HG02885 (cell line): Measurements from ENCODE around the gene BLOC1S5.

Experiments
- ATAC-seq: cut with Tn5 transposase; IDR thresholded peaks from one replicate; pipeline ENCODE4 v1.9.1; 2021; ENCODE audit warnings: mild to moderate bottlenecking; ENCODE audit not compliant: unreplicated experiment, poor library complexity

The BLOC1S5 gene

GRCh38 chr6:8082954-8083858 lies 19.0 kb upstream of the BLOC1S5 start:
- no peak for ATAC-seq

- no peak for ATAC-seq
Measured at GRCh38 chr6:8082572-8082953, 18.4 kb upstream of the BLOC1S5 start.

GRCh38 chr6:8080362-8081151 lies 16.4 kb upstream of the BLOC1S5 start:
- ATAC-seq: no peak

GRCh38 chr6:8079126-8079525 lies 14.9 kb upstream of the BLOC1S5 start:
- no peak for ATAC-seq

- ATAC-seq: no peak
Measured at GRCh38 chr6:8077991-8078390, 13.8 kb upstream of the BLOC1S5 start.

GRCh38 chr6:8075704-8076103 lies 11.5 kb upstream of the BLOC1S5 start:
- no peak for ATAC-seq

GRCh38 chr6:8075185-8075584 lies 11.0 kb upstream of the BLOC1S5 start:
- no peak for ATAC-seq

GRCh38 chr6:8074213-8074612 lies 10.0 kb upstream of the BLOC1S5 start:
- no peak for ATAC-seq

GRCh38 chr6:8073758-8074157 lies 9.6 kb upstream of the BLOC1S5 start:
- no peak for ATAC-seq

- no peak for ATAC-seq
Measured at GRCh38 chr6:8070718-8071117, 6.5 kb upstream of the BLOC1S5 start.

GRCh38 chr6:8069631-8070284 lies 5.6 kb upstream of the BLOC1S5 start:
- ATAC-seq: no peak

GRCh38 chr6:8069151-8069550 lies 5.0 kb upstream of the BLOC1S5 start:
- no peak for ATAC-seq

GRCh38 chr6:8066108-8066507 lies 1.9 kb upstream of the BLOC1S5 start:
- ATAC-seq: no peak

- ATAC-seq: peak; percentile 73
Measured at GRCh38 chr6:8065519-8065911, 1.3 kb upstream of the BLOC1S5 start.

- peak; percentile 2 for ATAC-seq
Measured at GRCh38 chr6:8064638-8065518, 689 bp upstream of the BLOC1S5 start.

GRCh38 chr6:8061736-8062135 lies 2.5 kb downstream of the BLOC1S5 start:
- no peak for ATAC-seq

GRCh38 chr6:8060346-8060745 lies 3.8 kb downstream of the BLOC1S5 start:
- no peak for ATAC-seq

- ATAC-seq: no peak
Measured at GRCh38 chr6:8059129-8059528, 5.1 kb downstream of the BLOC1S5 start.

GRCh38 chr6:8057793-8058192 lies 6.4 kb downstream of the BLOC1S5 start:
- ATAC-seq: no peak

GRCh38 chr6:8057263-8057662 lies 6.9 kb downstream of the BLOC1S5 start:
- ATAC-seq: no peak
